GM12878 (cell line): ENCODE data around the gene YIPF5. TPM values are rescaled to one million over a fixed set of nuclear protein-coding genes. Genes with fewer than 3 reads are reported as not detected.
A peak's percentile ranks its signal among the peaks of the same experiment; 100 is the strongest.

Experiments used
- CBX5 ChIP-seq: sonication (generic); IDR thresholded peaks from 2 replicates; pipeline ENCODE4 v1.6.1; 2016; ENCODE audit warnings: low read depth, moderate library complexity, mild to moderate bottlenecking, inconsistent platforms
- CHD1 ChIP-seq: IDR thresholded peaks from 2 replicates; pipeline ENCODE4 v1.6.1; 2012; ENCODE audit warnings: low read depth, low read length, improper control_type of control experiment
- CHD2 ChIP-seq: IDR thresholded peaks from 2 replicates; pipeline ENCODE4 v1.6.1; 2011; ENCODE audit warnings: low read depth, low read length, improper control_type of control experiment, borderline replicate concordance
- CREM ChIP-seq: IDR thresholded peaks from 2 replicates; pipeline ENCODE4 v1.6.1; 2014; ENCODE audit warnings: antibody characterized with exemption, low read depth
- DPF2 ChIP-seq: fragments of 450-650 bp; IDR thresholded peaks from 2 replicates; pipeline ENCODE4 v1.6.1; 2017; ENCODE audit warnings: mild to moderate bottlenecking
- IKZF2 ChIP-seq, 2 experiments: fragments of 450-650 bp; IDR thresholded peaks; 2 replicates each; pipeline ENCODE4 v1.6.1; 2017; ENCODE audit warnings: mild to moderate bottlenecking in 2 of 2, moderate library complexity in 2 of 2
- NFYA ChIP-seq: IDR thresholded peaks from 2 replicates; pipeline ENCODE4 v1.6.1; 2011; ENCODE audit warnings: low read depth, mild to moderate bottlenecking, low read length, improper control_type of control experiment, borderline replicate concordance
- NRF1 ChIP-seq: conservative IDR thresholded peaks from 2 replicates; pipeline ENCODE4 v1.6.1; 2011; ENCODE audit warnings: mild to moderate bottlenecking, low read depth, low read length, improper control_type of control experiment
- POLR2AphosphoS5 ChIP-seq: IDR thresholded peaks from 2 replicates; pipeline ENCODE4 v1.6.1; 2011; ENCODE audit warnings: mild to moderate bottlenecking, low read length, inconsistent platforms
- SREBF2 ChIP-seq: IDR thresholded peaks from 2 replicates; pipeline ENCODE4 v1.6.1; 2012; ENCODE audit warnings: mild to moderate bottlenecking, low read length
- SRF ChIP-seq, 2 experiments: IDR thresholded peaks; 2 replicates each; pipeline ENCODE4 v1.6.1; 2011; ENCODE audit warnings: low read depth in 2 of 2, low read length in 2 of 2, mild to moderate bottlenecking in 1 of 2, moderate library complexity in 1 of 2
- TAF1 ChIP-seq: IDR thresholded peaks from 2 replicates; pipeline ENCODE4 v1.6.1; 2011; ENCODE audit warnings: mild to moderate bottlenecking, low read depth, low read length, borderline replicate concordance
- TARDBP ChIP-seq: IDR thresholded peaks from 2 replicates; pipeline ENCODE4 v1.6.1; 2016; ENCODE audit warnings: borderline replicate concordance
- TCF12 ChIP-seq: IDR thresholded peaks from 2 replicates; pipeline ENCODE4 v1.6.1; 2011; ENCODE audit warnings: low read depth, mild to moderate bottlenecking, low read length
- ZNF384 ChIP-seq: IDR thresholded peaks from 2 replicates; pipeline ENCODE4 v1.6.1; 2012; ENCODE audit warnings: low read depth, mild to moderate bottlenecking, low read length, improper control_type of control experiment, borderline replicate concordance
- polyA plus RNA-seq, 11 experiments: library from polyadenylated mRNA; depleted of rRNA in 4 of 11; unstranded in 6 of 11; stranded (reverse) in 5 of 11; fragments of >200 nt; fragmentation: Nextera tagmentation in 4 of 11; fragmentation: Illumina TruSeq in 1 of 11; extraction: Ambion mirVana in 4 of 11; extraction: Trizol in 1 of 11; gene quantifications; 1 replicate in 1 of 11; 2 replicates in 10 of 11; pipeline versions ENCODE4 v1.2.1 to v1.2.3, GENCODE V29; 2011 to 2016; ENCODE audit warnings: inconsistent platforms in 2 of 11, missing spikeins in 2 of 11, low read depth in 1 of 11
- total RNA-seq, 4 experiments: library from RNA; depleted of rRNA in 3 of 4; stranded (reverse); fragments of >200 nt in 3 of 4; fragmentation: Illumina TruSeq in 1 of 4; extraction: Trizol in 1 of 4; gene quantifications; 2 replicates each; pipeline versions ENCODE4 v1.2.1 to v1.2.3, GENCODE V29; 2013 to 2021
- TF ChIP-seq, protein P1 (sequence below): IDR thresholded peaks from 2 replicates; pipeline ENCODE4 v1.6.1; 2011; ENCODE audit warnings: borderline replicate concordance, low read depth, mild to moderate bottlenecking, moderate library complexity, low read length; ENCODE audit not compliant: insufficient read depth, poor library complexity, severe bottlenecking
- TF ChIP-seq, protein P2 (sequence below): IDR thresholded peaks from 2 replicates; pipeline ENCODE4 v1.6.1; 2012; ENCODE audit warnings: low read depth, low read length, improper control_type of control experiment
- TF ChIP-seq, protein P3 (sequence below): fragments of 450-650 bp; IDR thresholded peaks from 2 replicates; pipeline ENCODE4 v1.6.1; 2017; ENCODE audit warnings: antibody characterized with exemption, mild to moderate bottlenecking, moderate library complexity
- TF ChIP-seq, protein P4 (sequence below): fragments of 450-650 bp; IDR thresholded peaks from 2 replicates; pipeline ENCODE4 v1.6.1; 2017; ENCODE audit warnings: mild to moderate bottlenecking
- TF ChIP-seq, protein P5 (sequence below): fragments of 450-650 bp; IDR thresholded peaks from 2 replicates; pipeline ENCODE4 v1.6.1; 2016; ENCODE audit warnings: mild to moderate bottlenecking
- TF ChIP-seq, protein P6 (sequence below): IDR thresholded peaks from 2 replicates; pipeline ENCODE4 v1.6.1; 2012; ENCODE audit warnings: low read depth, low read length, improper control_type of control experiment

YIPF5 gene
- total and polyA plus RNA-seq, 10 of the 15 experiments (the other 5 are each of a cell fraction or from before 2014, with no cell fraction given), result 19.5 to 50.4 (median 34.3) TPM

DNA sequence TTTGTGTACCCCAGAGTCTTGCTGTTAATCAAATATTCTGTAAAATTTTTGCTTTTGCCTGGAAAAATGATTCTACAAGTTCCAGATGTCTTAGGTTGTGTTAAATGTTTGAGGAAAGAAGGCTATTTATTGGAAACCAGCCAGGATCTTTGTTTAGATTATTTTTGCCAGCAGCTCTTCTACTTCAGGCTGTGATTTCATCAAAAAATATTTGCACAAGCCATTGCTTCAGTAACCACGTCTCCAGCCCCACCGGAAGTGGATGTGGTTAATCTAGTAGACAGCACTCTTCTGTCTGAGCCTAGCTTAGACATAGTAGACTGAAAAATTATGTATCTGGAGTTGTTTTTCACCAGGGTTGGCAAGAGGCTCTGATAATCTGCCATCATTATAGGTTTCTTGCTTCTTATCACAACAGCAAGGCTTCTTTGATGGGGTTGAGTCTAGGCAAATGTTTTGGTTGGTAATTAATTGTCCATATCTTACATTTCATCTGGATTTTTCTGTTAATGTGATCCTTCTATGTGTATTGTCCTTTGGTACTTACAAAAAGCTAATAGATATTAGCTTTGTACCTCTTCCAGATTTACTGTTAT lies 17.3 kb upstream of the YIPF5 start (continued):
- TF ChIP-seq TARDBP (no peak), TAF1 (0 out of 2 replicates have a peak, but pooled peaks have one; percentile 35), TCF12 (no peak), CREM (peak; percentile 75; the same call in 1 of the 2 replicates), CHD1 (no peak), DPF2 (no peak), SRF (IDR thresholded peaks at IDR 0.05; ENCODE audit: low read depth in 2 of 2, low read length in 2 of 2) (no peak), CHD2 (no peak), NFYA (no peak), SREBF2 (no peak), CBX5 (no peak), POLR2AphosphoS5 (no peak), ZNF384 (no peak), IKZF2 (IDR thresholded peaks at IDR 0.05) (no peak), NRF1 (no peak)
- TF ChIP-seq, protein P1, sequence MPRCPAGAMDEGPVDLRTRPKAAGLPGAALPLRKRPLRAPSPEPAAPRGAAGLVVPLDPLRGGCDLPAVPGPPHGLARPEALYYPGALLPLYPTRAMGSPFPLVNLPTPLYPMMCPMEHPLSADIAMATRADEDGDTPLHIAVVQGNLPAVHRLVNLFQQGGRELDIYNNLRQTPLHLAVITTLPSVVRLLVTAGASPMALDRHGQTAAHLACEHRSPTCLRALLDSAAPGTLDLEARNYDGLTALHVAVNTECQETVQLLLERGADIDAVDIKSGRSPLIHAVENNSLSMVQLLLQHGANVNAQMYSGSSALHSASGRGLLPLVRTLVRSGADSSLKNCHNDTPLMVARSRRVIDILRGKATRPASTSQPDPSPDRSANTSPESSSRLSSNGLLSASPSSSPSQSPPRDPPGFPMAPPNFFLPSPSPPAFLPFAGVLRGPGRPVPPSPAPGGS, result no peak
- TF ChIP-seq, protein P2, sequence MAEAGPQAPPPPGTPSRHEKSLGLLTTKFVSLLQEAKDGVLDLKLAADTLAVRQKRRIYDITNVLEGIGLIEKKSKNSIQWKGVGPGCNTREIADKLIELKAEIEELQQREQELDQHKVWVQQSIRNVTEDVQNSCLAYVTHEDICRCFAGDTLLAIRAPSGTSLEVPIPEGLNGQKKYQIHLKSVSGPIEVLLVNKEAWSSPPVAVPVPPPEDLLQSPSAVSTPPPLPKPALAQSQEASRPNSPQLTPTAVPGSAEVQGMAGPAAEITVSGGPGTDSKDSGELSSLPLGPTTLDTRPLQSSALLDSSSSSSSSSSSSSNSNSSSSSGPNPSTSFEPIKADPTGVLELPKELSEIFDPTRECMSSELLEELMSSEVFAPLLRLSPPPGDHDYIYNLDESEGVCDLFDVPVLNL, result no peak
- TF ChIP-seq, protein P3, sequence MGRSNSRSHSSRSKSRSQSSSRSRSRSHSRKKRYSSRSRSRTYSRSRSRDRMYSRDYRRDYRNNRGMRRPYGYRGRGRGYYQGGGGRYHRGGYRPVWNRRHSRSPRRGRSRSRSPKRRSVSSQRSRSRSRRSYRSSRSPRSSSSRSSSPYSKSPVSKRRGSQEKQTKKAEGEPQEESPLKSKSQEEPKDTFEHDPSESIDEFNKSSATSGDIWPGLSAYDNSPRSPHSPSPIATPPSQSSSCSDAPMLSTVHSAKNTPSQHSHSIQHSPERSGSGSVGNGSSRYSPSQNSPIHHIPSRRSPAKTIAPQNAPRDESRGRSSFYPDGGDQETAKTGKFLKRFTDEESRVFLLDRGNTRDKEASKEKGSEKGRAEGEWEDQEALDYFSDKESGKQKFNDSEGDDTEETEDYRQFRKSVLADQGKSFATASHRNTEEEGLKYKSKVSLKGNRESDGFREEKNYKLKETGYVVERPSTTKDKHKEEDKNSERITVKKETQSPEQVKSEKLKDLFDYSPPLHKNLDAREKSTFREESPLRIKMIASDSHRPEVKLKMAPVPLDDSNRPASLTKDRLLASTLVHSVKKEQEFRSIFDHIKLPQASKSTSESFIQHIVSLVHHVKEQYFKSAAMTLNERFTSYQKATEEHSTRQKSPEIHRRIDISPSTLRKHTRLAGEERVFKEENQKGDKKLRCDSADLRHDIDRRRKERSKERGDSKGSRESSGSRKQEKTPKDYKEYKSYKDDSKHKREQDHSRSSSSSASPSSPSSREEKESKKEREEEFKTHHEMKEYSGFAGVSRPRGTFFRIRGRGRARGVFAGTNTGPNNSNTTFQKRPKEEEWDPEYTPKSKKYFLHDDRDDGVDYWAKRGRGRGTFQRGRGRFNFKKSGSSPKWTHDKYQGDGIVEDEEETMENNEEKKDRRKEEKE, result no peak
- TF ChIP-seq, protein P4, sequence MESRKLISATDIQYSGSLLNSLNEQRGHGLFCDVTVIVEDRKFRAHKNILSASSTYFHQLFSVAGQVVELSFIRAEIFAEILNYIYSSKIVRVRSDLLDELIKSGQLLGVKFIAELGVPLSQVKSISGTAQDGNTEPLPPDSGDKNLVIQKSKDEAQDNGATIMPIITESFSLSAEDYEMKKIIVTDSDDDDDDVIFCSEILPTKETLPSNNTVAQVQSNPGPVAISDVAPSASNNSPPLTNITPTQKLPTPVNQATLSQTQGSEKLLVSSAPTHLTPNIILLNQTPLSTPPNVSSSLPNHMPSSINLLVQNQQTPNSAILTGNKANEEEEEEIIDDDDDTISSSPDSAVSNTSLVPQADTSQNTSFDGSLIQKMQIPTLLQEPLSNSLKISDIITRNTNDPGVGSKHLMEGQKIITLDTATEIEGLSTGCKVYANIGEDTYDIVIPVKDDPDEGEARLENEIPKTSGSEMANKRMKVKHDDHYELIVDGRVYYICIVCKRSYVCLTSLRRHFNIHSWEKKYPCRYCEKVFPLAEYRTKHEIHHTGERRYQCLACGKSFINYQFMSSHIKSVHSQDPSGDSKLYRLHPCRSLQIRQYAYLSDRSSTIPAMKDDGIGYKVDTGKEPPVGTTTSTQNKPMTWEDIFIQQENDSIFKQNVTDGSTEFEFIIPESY, result no peak
- TF ChIP-seq, protein P5, sequence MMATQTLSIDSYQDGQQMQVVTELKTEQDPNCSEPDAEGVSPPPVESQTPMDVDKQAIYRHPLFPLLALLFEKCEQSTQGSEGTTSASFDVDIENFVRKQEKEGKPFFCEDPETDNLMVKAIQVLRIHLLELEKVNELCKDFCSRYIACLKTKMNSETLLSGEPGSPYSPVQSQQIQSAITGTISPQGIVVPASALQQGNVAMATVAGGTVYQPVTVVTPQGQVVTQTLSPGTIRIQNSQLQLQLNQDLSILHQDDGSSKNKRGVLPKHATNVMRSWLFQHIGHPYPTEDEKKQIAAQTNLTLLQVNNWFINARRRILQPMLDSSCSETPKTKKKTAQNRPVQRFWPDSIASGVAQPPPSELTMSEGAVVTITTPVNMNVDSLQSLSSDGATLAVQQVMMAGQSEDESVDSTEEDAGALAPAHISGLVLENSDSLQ, result no peak
- TF ChIP-seq, protein P6, sequence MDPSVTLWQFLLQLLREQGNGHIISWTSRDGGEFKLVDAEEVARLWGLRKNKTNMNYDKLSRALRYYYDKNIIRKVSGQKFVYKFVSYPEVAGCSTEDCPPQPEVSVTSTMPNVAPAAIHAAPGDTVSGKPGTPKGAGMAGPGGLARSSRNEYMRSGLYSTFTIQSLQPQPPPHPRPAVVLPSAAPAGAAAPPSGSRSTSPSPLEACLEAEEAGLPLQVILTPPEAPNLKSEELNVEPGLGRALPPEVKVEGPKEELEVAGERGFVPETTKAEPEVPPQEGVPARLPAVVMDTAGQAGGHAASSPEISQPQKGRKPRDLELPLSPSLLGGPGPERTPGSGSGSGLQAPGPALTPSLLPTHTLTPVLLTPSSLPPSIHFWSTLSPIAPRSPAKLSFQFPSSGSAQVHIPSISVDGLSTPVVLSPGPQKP, result peak; percentile 67; the same call in 1 of the 2 replicates
